RCC 7860 (cell line): Measurements from ENCODE around the gene P2RX6.

ENCODE experiments used
- DNase-seq: peaks from one replicate; pipeline ENCODE4 v3.0.0-alpha.2; 2015; ENCODE audit warnings: low spot score
- FAIRE-seq: peaks from 2 replicates; lab custom pipeline; 2012; peaks lifted over from hg19 to GRCh38; lab: Jason Lieb, UNC

Gene P2RX6

DNA sequence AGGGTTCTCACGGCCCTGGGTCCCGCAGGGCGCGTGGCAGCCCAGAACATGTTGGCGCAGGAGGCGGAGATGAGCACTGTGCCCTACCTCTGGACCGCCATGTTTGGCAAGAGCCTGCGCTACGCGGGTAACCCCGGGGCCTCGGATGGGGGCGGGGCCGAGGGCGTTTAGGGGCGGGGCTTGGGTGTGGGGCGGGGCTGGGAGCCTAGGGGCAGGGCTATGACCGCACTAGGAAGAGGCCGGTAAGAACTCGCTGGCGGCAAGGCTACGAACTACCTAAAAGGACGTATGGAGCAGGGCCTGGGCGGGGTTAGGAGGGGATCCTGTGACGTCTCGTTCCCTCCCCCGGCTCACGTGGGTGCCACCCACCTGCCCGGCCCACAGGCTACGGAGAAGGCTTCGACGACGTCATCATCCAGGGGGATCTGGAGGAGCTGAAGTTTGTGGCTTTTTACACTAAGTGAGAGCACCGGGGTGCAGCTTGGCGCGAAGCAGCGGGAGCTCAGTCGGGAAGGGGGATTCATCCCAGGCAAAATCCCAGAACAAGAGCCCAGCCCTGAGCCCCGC is 35.6 kb upstream of the P2RX6 start:
- DNase-seq = no peak

DNA sequence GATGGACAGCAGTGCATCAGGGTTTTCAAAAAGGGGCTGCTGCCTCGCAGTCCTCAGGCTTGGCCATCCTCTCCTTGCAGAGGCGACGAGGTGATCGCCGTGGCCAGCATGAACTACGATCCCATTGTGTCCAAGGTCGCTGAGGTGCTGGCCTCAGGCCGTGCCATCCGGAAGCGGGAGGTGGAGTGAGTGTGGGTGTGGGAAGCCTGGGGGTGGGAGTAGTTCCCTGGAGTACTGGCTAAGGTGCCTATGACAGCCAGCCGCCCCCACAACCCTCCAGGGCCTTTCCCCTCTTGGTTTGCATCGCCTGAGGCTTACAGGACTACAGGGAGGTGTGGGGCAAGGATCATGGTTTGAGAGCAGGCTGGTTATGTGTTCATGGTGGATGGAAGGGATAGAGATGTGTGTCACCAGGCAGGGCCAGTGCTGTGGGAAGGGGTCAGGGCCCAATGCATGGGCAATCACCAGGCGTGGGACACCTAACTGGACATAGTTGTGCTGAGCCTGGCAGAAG is 35.0 kb upstream of the P2RX6 start:
- FAIRE-seq = no peak
- no peak for DNase-seq

More for the DNA sequence above, 35.6 kb upstream of the P2RX6 start:
- FAIRE-seq = no peak

DNA sequence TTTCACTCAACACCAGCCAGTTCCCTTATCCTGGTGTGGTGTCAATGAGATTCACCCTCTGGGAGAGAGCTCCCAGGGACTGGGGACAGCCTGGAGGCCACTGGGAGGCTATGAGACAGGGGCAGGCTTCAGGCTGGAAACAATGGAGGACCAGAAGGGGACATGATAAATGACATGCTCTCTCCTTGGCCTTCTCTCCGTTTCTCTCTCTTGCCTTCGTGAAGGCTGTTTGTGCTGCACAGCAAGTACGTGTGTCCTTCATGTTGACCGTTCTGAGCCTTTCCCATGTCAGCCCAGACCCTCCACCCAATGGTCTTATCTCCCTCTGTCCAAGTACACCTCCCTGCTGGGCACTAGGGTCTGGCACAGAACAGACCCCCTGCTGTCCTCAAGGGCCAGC is 34.4 kb upstream of the P2RX6 start:
- no peak for FAIRE-seq
- no peak for DNase-seq

DNA sequence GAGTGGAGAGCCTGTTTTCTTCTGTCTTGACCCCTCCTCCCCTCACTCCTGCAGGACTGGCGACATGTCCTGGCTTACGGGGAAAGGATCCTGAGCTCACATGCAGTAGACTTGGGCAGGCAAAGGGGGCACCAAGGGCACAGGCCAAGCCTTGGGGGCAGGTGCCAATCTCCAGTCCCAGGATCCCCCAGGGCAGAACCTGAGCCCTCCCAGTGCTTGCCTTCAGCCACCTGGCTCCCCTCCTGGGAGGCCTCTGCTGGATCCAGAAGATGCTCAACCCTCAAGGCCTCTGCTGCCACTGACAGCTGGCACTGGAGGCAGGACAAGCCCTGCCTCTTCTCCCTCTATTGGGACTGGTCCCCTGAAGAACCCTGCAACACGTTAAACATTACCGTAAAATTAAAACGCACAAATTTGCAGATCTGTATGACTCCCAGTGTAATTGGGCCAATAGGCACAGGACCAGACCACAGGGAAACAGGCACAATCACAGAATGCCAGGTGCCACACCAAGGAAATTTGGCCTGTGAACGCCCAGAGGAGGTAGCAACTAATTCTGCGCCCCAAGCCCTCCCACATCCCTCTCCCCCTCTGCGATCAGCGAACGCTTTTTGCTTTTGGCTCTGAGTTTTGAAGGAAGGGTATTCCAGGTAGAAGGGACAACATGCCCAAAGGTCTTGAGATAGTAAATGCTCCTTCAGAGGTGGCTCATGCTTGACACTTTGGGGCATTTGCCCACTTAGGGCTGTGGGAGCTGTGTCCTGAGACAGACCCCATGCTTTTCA is 33.8 kb upstream of the P2RX6 start:
- DNase-seq (no peak), FAIRE-seq (no peak)

DNA sequence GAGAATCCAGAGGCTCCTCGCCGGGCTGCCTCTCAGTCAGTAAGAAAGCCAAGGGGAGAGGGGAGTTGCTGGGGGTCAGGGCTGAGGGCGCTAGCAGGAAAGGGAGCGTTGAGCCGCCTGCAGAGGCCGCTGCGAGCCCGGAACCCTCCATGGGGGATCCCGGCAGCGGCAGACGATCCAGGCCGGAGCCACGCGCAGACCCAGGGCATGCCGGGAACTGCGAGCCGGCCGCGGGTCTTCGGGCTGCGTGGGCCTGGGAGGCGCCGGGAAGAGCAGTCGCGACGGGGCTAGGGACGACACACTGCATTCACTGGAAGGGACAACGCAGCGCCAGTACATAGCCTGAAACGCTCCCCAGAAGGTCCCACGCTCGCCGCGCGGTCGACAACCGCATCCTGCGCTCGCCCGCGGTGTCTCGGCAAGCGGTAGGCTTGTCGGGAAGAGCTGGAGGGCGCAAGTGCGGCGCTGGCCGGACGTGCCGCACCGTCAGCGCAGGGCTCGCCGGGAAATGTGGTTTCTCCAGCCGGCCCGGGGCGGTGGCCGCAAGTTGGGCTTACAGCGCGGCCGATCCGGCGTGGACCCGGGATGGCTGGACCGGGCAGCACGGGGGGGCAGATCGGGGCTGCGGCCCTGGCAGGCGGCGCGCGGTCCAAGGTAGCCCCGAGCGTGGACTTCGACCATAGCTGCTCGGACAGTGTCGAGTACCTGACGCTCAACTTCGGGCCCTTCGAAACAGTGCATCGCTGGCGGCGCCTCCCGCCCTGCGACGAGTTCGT is 33.0 kb upstream of the P2RX6 start, which contains the start of gene LZTR1:
TSS of gene LZTR1 (plus strand) at position 511 of the 776 bp plus-strand sequence. CDS start at position 586, 75 bp downstream.
- DNase-seq = peak; percentile 58
- no peak for FAIRE-seq

DNA sequence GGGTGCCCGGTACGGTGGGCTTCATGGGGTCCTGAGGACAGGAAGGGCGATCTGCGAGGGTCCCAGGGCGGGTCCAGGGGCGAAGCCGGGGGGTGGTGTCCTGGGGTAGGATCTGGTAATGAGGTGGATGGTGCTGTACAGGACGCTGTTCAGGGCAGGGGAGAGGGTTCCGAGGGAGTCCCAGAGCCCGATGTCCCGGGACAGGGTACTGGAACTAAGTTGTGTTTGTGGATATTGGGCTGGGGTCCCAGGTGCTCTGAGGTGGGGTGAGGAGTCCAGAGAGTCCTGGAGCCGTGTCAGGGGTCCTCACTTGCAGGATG is 32.4 kb upstream of the P2RX6 start:
- FAIRE-seq = no peak
- DNase-seq = no peak

DNA sequence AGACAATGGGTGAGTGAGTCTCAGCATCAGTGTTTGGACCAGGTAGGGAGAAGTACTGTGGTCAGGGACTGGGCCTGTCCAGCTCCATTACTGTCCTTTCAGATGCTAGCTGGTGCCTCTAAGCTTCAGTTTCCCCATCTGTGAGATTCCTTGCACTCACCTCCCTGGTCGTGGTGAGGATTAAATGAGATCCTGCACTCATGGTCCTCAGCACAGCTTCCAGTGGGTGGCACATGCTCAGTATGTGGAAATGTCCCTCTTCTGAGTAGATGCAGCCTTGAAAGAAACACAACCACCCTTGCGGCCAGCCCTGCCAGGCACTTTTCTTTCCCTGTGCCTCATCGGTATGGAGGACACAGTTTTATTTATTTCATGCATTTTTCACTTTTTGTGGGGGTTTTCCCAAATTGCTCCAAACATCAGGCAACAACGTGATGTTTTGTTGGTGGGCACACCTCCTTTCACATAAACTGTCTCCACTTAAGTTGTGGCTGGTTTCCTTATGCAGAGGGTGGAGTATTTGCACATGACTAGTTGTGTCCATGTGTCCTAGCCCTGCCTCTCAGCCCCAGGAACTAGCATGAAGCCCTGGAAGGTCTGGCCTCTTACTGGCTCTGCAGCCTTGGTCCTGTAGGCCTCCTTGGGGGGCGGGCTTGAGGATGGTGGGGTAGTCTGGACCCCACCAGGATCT is 31.7 kb upstream of the P2RX6 start:
- FAIRE-seq (no peak), DNase-seq (no peak)

DNA sequence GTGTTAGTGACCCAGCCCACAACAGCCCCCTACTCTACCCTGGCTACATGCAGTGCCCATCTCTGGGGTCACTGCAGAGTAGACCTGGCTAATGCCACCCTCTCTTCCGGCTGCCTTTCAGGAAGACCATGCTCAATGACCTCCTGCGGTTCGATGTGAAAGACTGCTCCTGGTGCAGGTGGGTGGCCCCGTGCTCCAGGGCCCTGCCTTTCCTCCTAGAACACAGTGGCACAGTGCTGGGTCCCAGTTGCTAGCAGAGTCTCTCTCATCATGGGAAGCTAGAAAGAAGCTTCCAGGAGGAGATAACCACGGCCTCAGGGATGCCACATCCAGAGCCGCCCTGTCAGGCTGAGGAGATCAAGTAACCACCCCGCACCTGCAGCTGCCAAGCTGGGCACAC is 29.2 kb upstream of the P2RX6 start:
- no peak for DNase-seq

DNA sequence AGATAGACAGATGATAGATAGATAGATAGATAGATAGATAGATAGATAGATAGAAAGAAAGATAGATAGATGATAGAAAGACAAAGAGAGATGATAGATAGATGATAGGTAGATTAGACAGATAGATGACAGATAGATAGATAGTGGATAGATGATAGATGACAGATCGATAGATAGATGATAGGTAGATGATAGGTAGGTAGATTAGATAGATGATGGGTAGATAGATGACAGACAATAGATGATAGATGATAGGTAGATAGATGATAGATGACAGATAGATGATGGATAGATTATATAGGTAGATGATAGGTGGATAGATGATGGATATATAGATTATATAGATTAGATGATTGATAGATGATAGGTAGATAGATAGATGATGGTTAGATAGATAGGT is 28.6 kb upstream of the P2RX6 start:
- FAIRE-seq = no peak
- no peak for DNase-seq

More for the DNA sequence above, 29.2 kb upstream of the P2RX6 start:
- no peak for FAIRE-seq

DNA sequence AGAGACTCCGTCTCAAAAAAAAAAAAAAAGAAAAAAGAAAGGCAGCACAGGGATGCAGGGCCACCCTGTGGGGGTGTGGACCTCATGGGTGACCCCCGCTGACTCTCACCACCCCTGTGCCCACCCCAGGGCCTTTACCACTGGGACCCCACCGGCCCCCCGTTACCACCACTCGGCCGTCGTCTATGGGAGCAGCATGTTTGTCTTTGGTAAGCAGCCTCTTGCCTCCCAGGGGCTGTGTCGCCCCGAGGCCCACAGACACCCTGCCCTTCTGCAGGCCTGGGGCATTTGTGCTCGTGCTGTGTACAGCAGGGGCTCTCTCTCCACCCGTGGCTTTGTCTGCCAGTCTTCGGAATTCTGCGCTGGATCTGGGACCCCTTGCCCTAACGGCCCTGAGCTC is 27.6 kb upstream of the P2RX6 start:
- no peak for FAIRE-seq
- DNase-seq = no peak

DNA sequence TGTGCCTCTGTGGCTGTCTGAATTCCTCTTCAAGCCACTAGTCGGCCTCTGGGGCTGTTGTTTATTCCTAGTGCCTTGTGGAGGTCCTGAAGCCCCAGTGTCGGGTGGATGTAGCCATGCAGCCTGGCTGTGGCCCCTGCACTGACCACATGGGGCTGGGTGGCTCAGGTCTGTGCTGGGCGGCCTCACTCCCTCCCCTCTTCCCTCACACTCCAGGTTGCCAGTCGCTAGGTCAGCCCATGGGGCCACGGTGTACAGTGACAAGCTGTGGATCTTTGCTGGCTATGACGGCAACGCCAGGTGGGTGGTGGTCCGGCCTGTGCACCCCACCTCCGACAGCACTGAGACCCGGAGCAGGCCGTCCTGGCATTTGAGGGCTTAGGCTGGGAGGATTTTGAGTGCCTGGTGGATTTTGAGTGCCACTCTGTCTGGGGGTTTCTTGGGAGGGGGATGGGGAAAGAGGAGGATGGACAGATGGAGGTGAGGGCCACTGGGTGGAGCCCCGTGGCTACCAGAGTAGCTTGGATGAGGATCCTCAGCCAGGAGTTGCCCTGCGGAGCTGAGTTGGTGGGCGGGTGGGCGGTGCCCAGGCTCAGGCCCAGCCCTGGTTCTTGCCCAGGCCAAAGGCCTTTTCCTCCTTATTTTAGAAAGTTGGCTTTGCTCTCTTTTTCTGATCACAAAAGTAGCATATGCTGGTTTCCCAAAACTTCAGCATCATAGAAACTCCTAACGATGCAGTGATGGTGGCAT is 26.2 kb upstream of the P2RX6 start:
- FAIRE-seq = no peak
- no peak for DNase-seq

DNA sequence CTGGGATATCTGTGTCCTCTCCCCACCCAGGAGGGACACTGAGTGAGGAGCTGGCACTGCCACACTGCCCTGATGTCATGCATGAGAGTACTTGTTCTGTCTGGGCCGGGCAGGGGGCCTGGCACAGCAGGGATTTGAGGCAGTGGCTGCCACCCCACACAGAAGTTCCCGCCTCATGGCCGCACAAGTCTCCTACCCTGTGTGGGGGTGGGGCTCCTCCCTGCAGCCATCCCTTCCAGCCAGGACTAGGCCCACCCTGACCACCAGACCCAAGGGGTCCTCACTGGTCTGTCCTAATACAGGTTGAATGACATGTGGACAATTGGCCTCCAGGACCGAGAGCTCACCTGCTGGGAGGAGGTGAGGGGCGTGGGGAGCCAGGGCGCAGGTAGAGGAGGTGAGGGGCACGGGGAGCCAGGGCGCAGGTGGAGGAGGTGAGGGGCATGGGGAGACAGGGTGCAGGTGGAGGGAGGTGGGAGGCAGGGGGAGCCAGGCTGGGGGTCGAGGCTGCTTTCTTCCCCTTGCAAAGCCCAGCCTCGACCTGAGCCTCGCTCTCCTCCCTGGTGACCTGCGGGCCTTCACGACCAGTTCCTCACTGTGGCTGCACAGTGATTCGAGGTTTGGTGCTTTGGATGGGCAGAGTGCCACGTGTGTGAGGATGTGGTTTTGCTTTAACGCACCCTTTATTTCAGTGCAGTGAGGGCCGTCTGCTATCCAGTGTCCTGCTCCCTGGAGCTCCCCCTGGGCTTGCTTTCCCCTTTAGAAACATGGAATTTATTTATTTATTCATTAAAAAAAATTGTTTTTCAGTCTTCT is 25.4 kb upstream of the P2RX6 start:
- FAIRE-seq = no peak
- no peak for DNase-seq

DNA sequence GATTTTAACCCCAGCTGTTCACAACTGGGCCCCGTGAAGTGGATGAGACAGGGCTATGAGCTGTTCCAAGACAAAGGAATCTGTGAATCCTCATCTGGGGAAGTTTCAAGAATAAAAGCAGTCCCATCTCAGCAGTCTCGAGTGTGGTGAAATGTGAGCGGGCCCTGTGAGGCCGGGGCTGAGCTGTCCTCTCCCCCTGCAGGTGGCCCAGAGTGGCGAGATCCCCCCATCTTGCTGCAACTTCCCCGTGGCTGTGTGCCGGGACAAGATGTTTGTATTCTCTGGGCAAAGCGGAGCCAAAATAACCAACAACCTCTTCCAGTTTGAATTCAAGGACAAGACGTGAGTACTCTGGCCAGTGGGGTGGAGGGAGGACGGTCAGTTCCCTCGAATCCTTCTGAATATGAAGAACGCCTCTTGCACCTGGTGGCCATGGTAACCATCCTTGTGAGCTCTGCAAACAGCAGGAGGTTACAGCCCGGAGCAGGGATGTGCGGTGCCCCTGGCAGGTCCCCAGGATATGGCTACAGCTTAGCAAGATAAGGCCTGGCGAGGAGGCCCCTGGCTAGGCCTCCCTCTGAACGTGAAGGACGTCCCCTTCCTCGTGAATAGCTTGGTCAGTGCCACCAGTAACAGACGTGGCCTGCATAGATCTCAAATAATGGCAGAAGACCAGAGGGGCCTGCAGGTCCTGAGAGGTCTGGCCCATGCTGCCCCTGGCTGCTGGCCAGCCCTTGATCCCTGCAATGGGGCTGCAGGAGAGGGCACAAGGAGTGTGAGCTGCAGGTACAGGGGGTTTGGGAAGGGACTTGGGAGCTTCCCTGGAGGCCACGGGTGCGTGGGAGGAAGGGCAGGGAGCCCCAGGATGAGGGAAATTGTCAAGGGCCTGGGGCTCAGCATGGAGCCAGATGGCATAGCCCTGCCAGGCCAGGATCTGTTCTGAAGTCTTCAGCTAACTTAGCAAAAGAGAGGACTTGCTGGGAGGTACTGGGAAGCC is 24.5 kb upstream of the P2RX6 start:
- no peak for DNase-seq
- FAIRE-seq = no peak

DNA sequence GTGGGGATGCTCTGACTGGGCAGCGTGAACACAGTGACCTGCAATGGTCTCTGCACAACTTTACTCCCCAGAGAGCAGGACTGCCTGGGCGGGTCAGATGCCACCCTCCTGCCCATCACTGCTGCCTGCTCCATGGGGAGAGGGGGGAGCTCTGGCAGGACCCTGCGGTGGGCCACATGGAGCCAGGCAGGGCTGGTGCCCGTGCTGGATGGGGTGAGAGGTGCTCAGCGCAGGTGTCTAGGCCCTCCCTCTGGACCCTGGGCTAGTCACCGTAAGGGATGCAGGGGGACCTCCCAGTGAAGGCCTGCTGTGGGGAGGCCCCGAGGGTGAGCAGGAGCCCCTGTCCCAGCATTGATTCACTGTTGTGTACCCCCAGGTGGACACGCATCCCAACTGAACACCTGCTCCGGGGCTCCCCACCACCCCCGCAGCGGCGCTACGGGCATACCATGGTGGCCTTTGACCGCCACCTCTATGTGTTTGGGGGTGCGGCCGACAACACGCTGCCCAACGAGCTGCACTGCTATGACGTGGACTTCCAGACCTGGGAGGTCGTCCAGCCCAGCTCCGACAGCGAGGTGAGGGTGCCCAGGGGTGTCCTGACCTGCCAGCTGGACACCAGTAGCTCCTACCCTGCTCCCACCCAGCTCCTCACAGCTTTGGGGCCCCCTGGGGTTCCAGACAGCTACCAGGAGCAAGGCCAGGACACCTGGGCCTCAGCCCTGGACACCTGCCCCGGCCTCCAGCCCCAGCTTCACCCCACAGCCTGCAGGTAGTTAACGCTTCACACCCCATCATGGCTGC is 23.5 kb upstream of the P2RX6 start:
- DNase-seq (no peak), FAIRE-seq (no peak)

DNA sequence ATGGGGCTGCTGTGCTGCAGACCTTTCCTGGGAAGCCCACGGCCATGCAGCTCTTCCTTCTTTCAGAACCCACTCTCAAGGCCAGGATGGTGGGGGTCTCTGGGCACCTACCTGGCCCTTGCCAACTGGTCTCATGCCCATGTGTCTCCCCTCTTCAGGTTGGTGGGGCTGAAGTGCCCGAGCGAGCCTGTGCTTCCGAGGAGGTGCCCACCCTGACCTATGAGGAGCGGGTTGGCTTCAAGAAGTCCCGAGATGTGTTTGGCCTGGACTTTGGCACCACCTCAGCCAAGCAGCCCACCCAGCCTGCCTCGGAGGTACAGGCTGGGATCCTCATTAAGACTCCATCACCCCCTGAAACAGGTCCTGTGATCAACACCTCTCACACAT is 22.9 kb upstream of the P2RX6 start:
- FAIRE-seq (no peak), DNase-seq (no peak)

DNA sequence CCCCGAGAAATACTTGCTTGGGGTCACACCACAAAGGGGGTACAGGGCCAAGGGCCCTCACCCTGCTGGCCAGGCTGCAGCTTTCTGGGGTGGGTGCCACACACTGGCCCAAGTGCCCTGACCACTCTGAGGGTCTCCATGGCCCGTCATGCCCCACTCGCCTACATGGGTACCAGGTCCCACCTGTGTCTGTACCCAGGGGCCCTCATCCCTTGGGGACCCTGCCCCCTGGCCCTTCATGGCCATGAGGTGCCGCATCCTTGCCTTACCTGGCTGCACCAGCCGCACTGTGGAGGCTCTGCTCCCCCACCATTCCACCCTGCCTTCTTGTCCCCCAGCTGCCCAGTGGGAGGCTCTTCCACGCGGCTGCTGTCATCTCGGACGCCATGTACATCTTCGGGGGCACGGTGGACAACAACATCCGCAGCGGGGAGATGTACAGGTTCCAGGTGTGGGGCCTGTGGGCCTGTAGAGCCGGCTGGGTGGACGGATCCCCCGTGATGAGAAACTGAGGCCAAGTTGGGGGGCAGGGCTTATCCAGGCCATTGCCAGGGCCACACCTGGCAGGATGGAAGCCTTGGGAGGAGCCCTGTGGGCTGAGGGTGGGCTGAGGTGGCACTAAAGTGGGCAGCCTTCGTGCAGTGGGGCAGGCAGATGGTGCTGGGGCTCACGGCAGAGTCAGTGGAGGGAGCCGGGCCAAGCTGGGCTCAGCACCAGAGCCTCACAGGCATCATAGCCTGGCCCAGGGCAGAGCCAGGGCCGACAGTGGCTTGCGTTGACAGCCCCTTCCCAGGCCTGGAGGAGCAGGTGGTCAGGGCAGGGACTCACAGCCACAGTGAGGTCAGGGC is 22.3 kb upstream of the P2RX6 start:
- FAIRE-seq (no peak), DNase-seq (no peak)
